HCT116 (cell line): ENCODE results near the gene GRID2. TPM values are rescaled to one million over a fixed set of nuclear protein-coding genes. Genes with fewer than 3 reads are reported as not detected.

Source experiments
- ATAC-seq: fragments of 200-7000 bp; cut with Tn5 transposase; 2 replicates; pipeline ENCODE4 v1.9.1; 2020; ENCODE audit warnings: mild to moderate bottlenecking, moderate library complexity
- BruUV-seq: library from RNA; stranded (reverse); fragments of 400-500 nt; replicated peaks from 2 replicates; lab custom pipeline; 2021; lab: Mats Ljungman, UMichigan
- CTCF ChIA-PET: fragments of 300-600 bp; sonication (Branson Sonifier 250); formaldehyde crosslinking; loops from one replicate; lab custom pipeline; 2021; ENCODE audit warnings: antibody characterized with exemption; lab: Charles Lee
- POLR2A ChIA-PET: fragments of 300-600, 350-600 bp; sonication (Branson Sonifier 250); formaldehyde crosslinking; loops from one replicate; lab custom pipeline; 2021; ENCODE audit warnings: antibody characterized with exemption; lab: Charles Lee
- RAD21 ChIA-PET, 2 experiments: fragments of 300-600 bp; sonication (Branson Sonifier 250); formaldehyde crosslinking; loops; one replicate each; lab custom pipeline; 2023; ENCODE audit warnings: low total read pairs in 2 of 2; ENCODE audit not compliant: uncharacterized antibody in 2 of 2, unreplicated experiment in 2 of 2, low non-redundant PET in 1 of 2; lab: Charles Lee
- DNase-seq: peaks from one replicate; pipeline ENCODE4 v3.0.0-alpha.2; 2010; ENCODE audit warnings: low read depth, low spot score
- H2AFZ ChIP-seq: fragments of 200-600 bp; shearing (Covaris generic), sonication (generic); 2 replicates; pipeline ENCODE4 v1.6.1; 2017; ENCODE audit warnings: low read depth, mixed run types, mixed read lengths, antibody characterized with exemption, low read length; ENCODE audit not compliant: poor library complexity, severe bottlenecking
- H3K27ac ChIP-seq: 2 replicates; pipeline ENCODE4 v1.5.1; 2012; ENCODE audit warnings: low read depth, low read length
- H3K27me3 ChIP-seq: fragments of 200-600 bp; sonication (generic); 2 replicates; pipeline ENCODE4 v1.6.1; 2016; ENCODE audit warnings: mixed run types, low read length, mixed read lengths; ENCODE audit not compliant: insufficient read depth
- H3K36me3 ChIP-seq, 2 experiments: fragments of 200-500 bp in 1 of 2; fragments of 200-600 bp in 1 of 2; sonication (Bioruptor generic) in 1 of 2; sonication (generic) in 1 of 2; 2 replicates each; pipeline versions ENCODE4 v1.5.1 to v1.6.1; 2014 to 2016; ENCODE audit warnings: low read length in 2 of 2, inconsistent platforms in 1 of 2, mixed read lengths in 1 of 2, mixed run types in 1 of 2; ENCODE audit not compliant: insufficient read depth in 2 of 2, control insufficient read depth in 1 of 2
- H3K4me1 ChIP-seq, 2 experiments: fragments of 200-600 bp in 1 of 2; sonication (generic) in 1 of 2; 2 replicates each; pipeline versions ENCODE4 v1.5.1 to v1.6.1; 2012 to 2017; ENCODE audit warnings: low read length in 2 of 2, inconsistent platforms in 1 of 2, mild to moderate bottlenecking in 1 of 2, mixed read lengths in 1 of 2, mixed run types in 1 of 2, moderate library complexity in 1 of 2; ENCODE audit not compliant: insufficient read depth in 2 of 2, control insufficient read depth in 1 of 2
- H3K4me2 ChIP-seq: fragments of 200-600 bp; sonication (generic); 2 replicates; pipeline ENCODE4 v1.6.1; 2017; ENCODE audit warnings: mixed run types, low read length, mixed read lengths
- H3K4me3 ChIP-seq, 2 experiments: fragments of 200-600 bp in 1 of 2; sonication (generic) in 1 of 2; replicated peaks in 1 of 2; 2 replicates each; pipeline ENCODE4 v1.5.1; 2011 to 2016; ENCODE audit warnings: low read length in 2 of 2, control low read depth in 1 of 2, low read depth in 1 of 2, mild to moderate bottlenecking in 1 of 2, mixed read lengths in 1 of 2, mixed run types in 1 of 2
- H3K79me2 ChIP-seq: fragments of 200-600 bp; sonication (generic); 2 replicates; pipeline ENCODE4 v1.6.1; 2017; ENCODE audit warnings: mild to moderate bottlenecking, mixed run types, low read length, moderate library complexity, mixed read lengths; ENCODE audit not compliant: insufficient read depth
- H3K9ac ChIP-seq: fragments of 200-600 bp; sonication (generic); 2 replicates; pipeline ENCODE4 v1.6.1; 2016; ENCODE audit warnings: low read length, mixed read lengths
- H3K9me2 ChIP-seq: fragments of 200-600 bp; sonication (generic), shearing (Covaris generic); 2 replicates; pipeline ENCODE4 v1.6.1; 2017; ENCODE audit warnings: mixed run types, mild to moderate bottlenecking, moderate library complexity; ENCODE audit not compliant: insufficient read depth
- H3K9me3 ChIP-seq, 2 experiments: fragments of 200-500 bp in 1 of 2; fragments of 200-600 bp in 1 of 2; sonication (Bioruptor generic) in 1 of 2; sonication (generic) in 1 of 2; 2 replicates each; pipeline ENCODE4 v1.6.1; 2014 to 2017; ENCODE audit warnings: low read length in 2 of 2, mixed read lengths in 2 of 2, inconsistent platforms in 1 of 2, low read depth in 1 of 2, mild to moderate bottlenecking in 1 of 2, mixed run types in 1 of 2, moderate library complexity in 1 of 2; ENCODE audit not compliant: control insufficient read depth in 1 of 2, insufficient read depth in 1 of 2
- H4K20me1 ChIP-seq: fragments of 200-600 bp; sonication (generic), shearing (Covaris generic); 2 replicates; pipeline ENCODE4 v1.6.1; 2017; ENCODE audit warnings: mixed run types, mild to moderate bottlenecking, moderate library complexity; ENCODE audit not compliant: insufficient read depth
- ATF3 ChIP-seq: IDR thresholded peaks from 2 replicates; pipeline ENCODE4 v1.6.1; 2012
- CBX3 ChIP-seq: IDR thresholded peaks from 2 replicates; pipeline ENCODE4 v1.6.1; 2012; ENCODE audit warnings: low read depth
- CEBPB ChIP-seq: IDR thresholded peaks from 2 replicates; pipeline ENCODE4 v1.6.1; 2012; ENCODE audit warnings: low read depth
- CTCF ChIP-seq, 3 experiments: fragments of 200-600 bp in 1 of 3; sonication (generic) in 1 of 3; IDR thresholded peaks in 2 of 3; conservative IDR thresholded peaks in 1 of 3; 2 replicates each; pipeline ENCODE4 v1.5.1; 2012 to 2017; ENCODE audit warnings: low read depth in 2 of 3, low read length in 2 of 3, antibody characterized with exemption in 1 of 3, borderline replicate concordance in 1 of 3, control low read depth in 1 of 3, mild to moderate bottlenecking in 1 of 3, mixed read lengths in 1 of 3, mixed run types in 1 of 3, moderate library complexity in 1 of 3; ENCODE audit not compliant: insufficient read depth in 1 of 3
- ELF1 ChIP-seq: IDR thresholded peaks from 2 replicates; pipeline ENCODE4 v1.6.1; 2012; ENCODE audit warnings: low read depth, borderline replicate concordance
- EZH2 ChIP-seq: fragments of 200-600 bp; sonication (generic); IDR thresholded peaks from 2 replicates; pipeline ENCODE4 v1.6.1; 2017; ENCODE audit warnings: antibody characterized with exemption, mixed run types
- POLR2A ChIP-seq: IDR thresholded peaks from 2 replicates; pipeline ENCODE4 v1.7.0; 2011; ENCODE audit warnings: borderline replicate concordance; ENCODE audit not compliant: insufficient read depth, insufficient read length; ENCODE audit errors: extremely low read depth
- POLR2AphosphoS5 ChIP-seq: IDR thresholded peaks from 2 replicates; pipeline ENCODE4 v1.6.1; 2011; ENCODE audit warnings: mild to moderate bottlenecking, low read depth, low read length, moderate library complexity
- SP1 ChIP-seq: IDR thresholded peaks from 2 replicates; pipeline ENCODE4 v1.6.1; 2012; ENCODE audit warnings: low read depth
- SRF ChIP-seq: IDR thresholded peaks from 2 replicates; pipeline ENCODE4 v1.6.1; 2012; ENCODE audit warnings: low read depth
- YY1 ChIP-seq: IDR thresholded peaks from 2 replicates; pipeline ENCODE4 v1.6.1; 2011; ENCODE audit warnings: low read length, low read depth, moderate library complexity, mild to moderate bottlenecking; ENCODE audit not compliant: insufficient replicate concordance; ENCODE audit errors: extremely low read depth
- ZBTB33 ChIP-seq: IDR thresholded peaks from 2 replicates; pipeline ENCODE4 v1.6.1; 2011; ENCODE audit warnings: mild to moderate bottlenecking, low read length, moderate library complexity; ENCODE audit not compliant: insufficient replicate concordance; ENCODE audit errors: extremely low read depth
- ZNF274 ChIP-seq: fragments of 200-500 bp; sonication (Bioruptor generic); IDR thresholded peaks from 2 replicates; pipeline ENCODE4 v1.6.1; 2014; ENCODE audit warnings: mild to moderate bottlenecking, low read depth, low read length, inconsistent platforms
- intact Hi-C: fragments of 100-400 bp; cut with micrococcal nuclease; formaldehyde crosslinking; loops from 2 replicates; pipeline ENCODE4 v1.10.0; 2022
- total RNA-seq: library from RNA; stranded (reverse); gene quantifications from one replicate; pipeline ENCODE4 v1.2.1, GENCODE V29; 2021; ENCODE audit not compliant: unreplicated experiment

GRID2 gene
- total RNA-seq, 1 experiment from 2014 or later, result not detected

DNA sequence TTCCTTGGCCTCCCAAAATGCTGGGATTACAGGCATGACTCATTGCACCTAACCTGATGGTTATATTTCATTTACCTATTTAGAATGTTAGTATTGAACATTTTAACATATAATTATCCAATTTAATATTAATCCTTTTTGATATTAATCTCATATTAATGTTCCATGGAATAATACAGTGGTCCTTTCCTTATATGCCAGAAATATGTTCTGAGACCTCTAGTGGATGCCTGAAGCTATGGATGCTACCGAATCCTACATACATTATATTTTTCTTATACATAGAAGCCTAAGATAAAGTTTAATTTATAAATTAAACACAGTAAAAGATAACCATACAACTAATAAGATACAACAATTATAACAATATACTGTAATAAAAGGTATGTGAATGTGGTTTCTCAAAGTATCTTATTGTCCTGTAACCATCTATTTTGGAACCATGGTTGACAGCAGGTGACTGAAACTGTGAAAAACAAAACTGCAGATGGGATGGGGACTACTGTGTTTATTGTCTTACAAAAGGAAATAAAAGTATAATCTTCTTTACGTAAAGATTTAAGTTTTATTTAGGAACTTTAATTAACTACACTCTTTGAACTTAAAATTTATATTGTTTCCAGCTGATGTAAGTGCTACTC lies 431.4 kb downstream of the GRID2 start:
- DNase-seq, result no peak
- no peak overlapping the region for H2AFZ ChIP-seq
- RAD21 ChIA-PET, result no interaction called here
- TF ChIP-seq CTCF (IDR thresholded peaks at IDR 0.05 in 2 of 3, conservative IDR thresholded peaks at IDR 0.05 in 1 of 3; ENCODE audit: borderline replicate concordance in 1 of 3, insufficient read depth in 1 of 3, low read depth in 2 of 3, low read length in 2 of 3) (peak in 1 of 3 experiments; percentile 27; a peak in 3 of 6 replicates), POLR2A (no peak)
- TF ChIP-seq, all 23 proteins: peak for 1
- no TSS peak for BruUV-seq
- no peaks in the 10 kb centered on the region for H3K79me2 ChIP-seq
- ChIA-PET POLR2A (no interaction called here), CTCF (interaction anchor here (1.0 kb wide), 1 partner anchor 12 kb away, joined by 3 read pairs; no protein-coding TSS in a partner anchor)
- H3K27me3 ChIP-seq, result no peaks in the 10 kb centered on the region
- H3K4me3 ChIP-seq, result no peak overlapping the region
- no peak overlapping the region for H3K9ac ChIP-seq
- no peak overlapping the region for H3K27ac ChIP-seq
- H4K20me1 ChIP-seq, result no peaks in the 10 kb centered on the region
- ATAC-seq, result peak; percentile 52; the same call in 1 of the 2 replicates
- no peaks in the 10 kb centered on the region for H3K4me1 ChIP-seq
- H3K9me3 ChIP-seq, result no peaks in the 10 kb centered on the region
- intact Hi-C loops, result no loop called here
- no peak overlapping the region for H3K4me2 ChIP-seq
- H3K9me2 ChIP-seq, result no peaks in the 10 kb centered on the region
- H3K36me3 ChIP-seq, result no peaks in the 10 kb centered on the region

- no peaks in the 10 kb centered on the region for H3K9me3 ChIP-seq
- no peak overlapping the region for H3K4me3 ChIP-seq
- no peak overlapping the region for H2AFZ ChIP-seq
- H3K27ac ChIP-seq, result no peak overlapping the region
- no peak overlapping the region for H3K4me2 ChIP-seq
- no TSS peak for BruUV-seq
- H3K27me3 ChIP-seq, result no peaks in the 10 kb centered on the region
- no peaks in the 10 kb centered on the region for H3K4me1 ChIP-seq
- ChIA-PET POLR2A (no interaction called here), CTCF (no interaction called here), RAD21 (no interaction called here)
- H3K9ac ChIP-seq, result no peak overlapping the region
- intact Hi-C loops, result no loop called here
- H3K79me2 ChIP-seq, result no peaks in the 10 kb centered on the region
- no peaks in the 10 kb centered on the region for H4K20me1 ChIP-seq
- no peaks in the 10 kb centered on the region for H3K9me2 ChIP-seq
- DNase-seq (no peak), ATAC-seq (no peak)
- no peaks in the 10 kb centered on the region for H3K36me3 ChIP-seq
- TF ChIP-seq ZBTB33 (no peak), YY1 (no peak), SP1 (no peak), POLR2A (no peak), EZH2 (no peak), POLR2AphosphoS5 (no peak), ZNF274 (no peak), CBX3 (no peak), ELF1 (no peak), CEBPB (no peak), SRF (no peak), ATF3 (no peak)
Measured at GRCh38 chr4:92760433-92760832, 456.7 kb downstream of the GRID2 start.
